SJCRH30 (cell line): ENCODE data around the gene STX4. TPM values are rescaled to one million over a fixed set of nuclear protein-coding genes. Genes with fewer than 3 reads are reported as not detected.

Experiments
- DNase-seq, 2 experiments: peaks; one replicate each; pipeline ENCODE4 v3.0.0-alpha.2; 2015 to 2020
- H3K27ac ChIP-seq: fragments of 250-450 bp; sonication (Bioruptor Pico); 2 replicates; pipeline ENCODE4 v1.5.1; 2020; ENCODE audit warnings: mild to moderate bottlenecking, moderate library complexity
- H3K27me3 ChIP-seq: fragments of 250-450 bp; sonication (Bioruptor Pico); 2 replicates; pipeline ENCODE4 v1.5.1; 2020; ENCODE audit warnings: mild to moderate bottlenecking, moderate library complexity
- H3K36me3 ChIP-seq: fragments of 250-450 bp; sonication (Bioruptor Pico); 2 replicates; pipeline ENCODE4 v1.5.1; 2020; ENCODE audit warnings: mild to moderate bottlenecking, moderate library complexity
- H3K4me1 ChIP-seq: fragments of 250-450 bp; sonication (Bioruptor Pico); 2 replicates; pipeline ENCODE4 v1.5.1; 2020; ENCODE audit warnings: mild to moderate bottlenecking, moderate library complexity
- H3K4me3 ChIP-seq: fragments of 250-450 bp; sonication (Bioruptor Pico); 2 replicates; pipeline ENCODE4 v1.5.1; 2020; ENCODE audit warnings: mild to moderate bottlenecking, moderate library complexity
- H3K9me3 ChIP-seq: fragments of 250-450 bp; sonication (Bioruptor Pico); replicated peaks from 2 replicates; pipeline ENCODE4 v1.5.1; 2020; ENCODE audit warnings: mild to moderate bottlenecking, moderate library complexity
- total RNA-seq: library from RNA; depleted of rRNA; stranded (reverse); fragments of >200 nt; shearing (Covaris generic); gene quantifications from 2 replicates; pipeline ENCODE4 v1.2.3, GENCODE V29; 2014

The STX4 gene
- total RNA-seq, 1 experiment from 2014 or later = 23.9 TPM

GRCh38 chr16:31023627-31024226 is 9.6 kb upstream of the STX4 start:
- H3K4me1 ChIP-seq = peaks cover 18% of the 10 kb centered on the region

GRCh38 chr16:31025339-31025738 is 8.0 kb upstream of the STX4 start:
- no peak for DNase-seq
- H3K36me3 ChIP-seq = no peaks in the 10 kb centered on the region
- no peak overlapping the region for H3K27ac ChIP-seq
- H3K4me1 ChIP-seq = peaks cover 24% of the 10 kb centered on the region
- no peaks in the 10 kb centered on the region for H3K27me3 ChIP-seq
- H3K4me3 ChIP-seq = no peak overlapping the region
- no peaks in the 10 kb centered on the region for H3K9me3 ChIP-seq

More at GRCh38 chr16:31023627-31024226, 9.6 kb upstream of the STX4 start:
- Histone ChIP-seq H3K36me3 (no peaks in the 10 kb centered on the region), H3K27ac (no peak overlapping the region), H3K4me3 (no peak overlapping the region), H3K9me3 (no peaks in the 10 kb centered on the region), H3K27me3 (no peaks in the 10 kb centered on the region)
- no peak for DNase-seq

- H3K27ac ChIP-seq = no peak overlapping the region
- H3K36me3 ChIP-seq = no peaks in the 10 kb centered on the region
- H3K4me1 ChIP-seq = peaks cover 16% of the 10 kb centered on the region
- no peaks in the 10 kb centered on the region for H3K27me3 ChIP-seq
- no peaks in the 10 kb centered on the region for H3K9me3 ChIP-seq
- no peak overlapping the region for H3K4me3 ChIP-seq
- peak in 1 of 2 experiments; percentile 24 for DNase-seq
Observed at GRCh38 chr16:31029272-31029671, 4.1 kb upstream of the STX4 start.

- no peak for DNase-seq
- H3K27me3 ChIP-seq = no peaks in the 10 kb centered on the region
- H3K9me3 ChIP-seq = no peaks in the 10 kb centered on the region
- peaks cover 7% of the 10 kb centered on the region for H3K36me3 ChIP-seq
- no peak overlapping the region for H3K4me3 ChIP-seq
- no peak overlapping the region for H3K27ac ChIP-seq
- H3K4me1 ChIP-seq = peaks cover 16% of the 10 kb centered on the region
Observed at GRCh38 chr16:31031276-31031675, 2.1 kb upstream of the STX4 start.

GRCh38 chr16:31033709-31034492 is 543 bp downstream of the STX4 start:
- H3K36me3 ChIP-seq = peaks cover 12% of the 10 kb centered on the region
- peaks cover 8% of the 10 kb centered on the region for H3K4me1 ChIP-seq
- no peaks in the 10 kb centered on the region for H3K27me3 ChIP-seq
- DNase-seq = peak; percentile 88 to 90
- peak overlapping the region; percentile 86 for H3K27ac ChIP-seq
- no peaks in the 10 kb centered on the region for H3K9me3 ChIP-seq
- peak overlapping the region; percentile 84 for H3K4me3 ChIP-seq

- H3K4me3 ChIP-seq = no peak overlapping the region
- H3K4me1 ChIP-seq = peaks cover 3% of the 10 kb centered on the region; the same call in 1 of the 2 replicates
- no peak for DNase-seq
- no peaks in the 10 kb centered on the region for H3K9me3 ChIP-seq
- peaks cover 19% of the 10 kb centered on the region for H3K36me3 ChIP-seq
- no peaks in the 10 kb centered on the region for H3K27me3 ChIP-seq
- no peak overlapping the region for H3K27ac ChIP-seq
Observed at GRCh38 chr16:31036691-31037090, 3.3 kb downstream of the STX4 start.

GRCh38 chr16:31038993-31039392 is 5.6 kb downstream of the STX4 start:
- H3K9me3 ChIP-seq = no peaks in the 10 kb centered on the region
- H3K27ac ChIP-seq = no peak overlapping the region
- DNase-seq = no peak
- peaks cover 28% of the 10 kb centered on the region for H3K36me3 ChIP-seq
- H3K4me1 ChIP-seq = no peaks in the 10 kb centered on the region
- no peak overlapping the region for H3K4me3 ChIP-seq
- H3K27me3 ChIP-seq = no peaks in the 10 kb centered on the region

GRCh38 chr16:31042866-31043265 is 9.5 kb downstream of the STX4 start:
- Histone ChIP-seq H3K27me3 (no peaks in the 10 kb centered on the region), H3K27ac (no peak overlapping the region), H3K4me1 (no peaks in the 10 kb centered on the region), H3K9me3 (no peaks in the 10 kb centered on the region; the same call in 1 of the 2 replicates), H3K4me3 (no peak overlapping the region), H3K36me3 (peaks cover 17% of the 10 kb centered on the region)
- DNase-seq = no peak

GRCh38 chr16:31043352-31043751 is 10.0 kb downstream of the STX4 start:
- Histone ChIP-seq H3K27me3 (no peaks in the 10 kb centered on the region), H3K27ac (no peak overlapping the region), H3K4me1 (no peaks in the 10 kb centered on the region), H3K36me3 (peaks cover 17% of the 10 kb centered on the region), H3K9me3 (no peaks in the 10 kb centered on the region; the same call in 1 of the 2 replicates), H3K4me3 (no peak overlapping the region)
- DNase-seq = no peak

GRCh38 chr16:31043898-31044481 is 10.6 kb downstream of the STX4 start:
- Histone ChIP-seq H3K4me1 (no peaks in the 10 kb centered on the region), H3K4me3 (no peak overlapping the region), H3K27ac (no peak overlapping the region), H3K9me3 (no peaks in the 10 kb centered on the region; the same call in 1 of the 2 replicates), H3K36me3 (peaks cover 17% of the 10 kb centered on the region), H3K27me3 (no peaks in the 10 kb centered on the region)
- DNase-seq = no peak

- peak; percentile 55 to 71 for DNase-seq
- Histone ChIP-seq H3K4me1 (peaks cover 23% of the 10 kb centered on the region), H3K27me3 (no peaks in the 10 kb centered on the region), H3K27ac (no peak overlapping the region), H3K4me3 (no peak overlapping the region), H3K36me3 (no peaks in the 10 kb centered on the region), H3K9me3 (no peaks in the 10 kb centered on the region; the same call in 1 of the 2 replicates)
Observed at GRCh38 chr16:31050280-31051030, 17.1 kb downstream of the STX4 start.

- Histone ChIP-seq H3K4me1 (peaks cover 23% of the 10 kb centered on the region), H3K4me3 (no peak overlapping the region), H3K27ac (peak overlapping the region; percentile 50), H3K36me3 (no peaks in the 10 kb centered on the region), H3K27me3 (no peaks in the 10 kb centered on the region), H3K9me3 (no peaks in the 10 kb centered on the region)
- peak; percentile 73 to 78 for DNase-seq
Observed at GRCh38 chr16:31052114-31052513, 18.8 kb downstream of the STX4 start.

GRCh38 chr16:31055613-31056012 is 22.3 kb downstream of the STX4 start:
- DNase-seq = no peak
- H3K27me3 ChIP-seq = no peaks in the 10 kb centered on the region
- H3K27ac ChIP-seq = no peak overlapping the region
- H3K4me1 ChIP-seq = peaks cover 14% of the 10 kb centered on the region
- no peak overlapping the region for H3K4me3 ChIP-seq
- H3K36me3 ChIP-seq = peaks cover 30% of the 10 kb centered on the region
- no peaks in the 10 kb centered on the region for H3K9me3 ChIP-seq

- Histone ChIP-seq H3K27me3 (no peaks in the 10 kb centered on the region), H3K27ac (no peak overlapping the region), H3K4me1 (peaks cover 22% of the 10 kb centered on the region), H3K9me3 (no peaks in the 10 kb centered on the region), H3K36me3 (peaks cover 57% of the 10 kb centered on the region), H3K4me3 (no peak overlapping the region)
- DNase-seq = no peak
Observed at GRCh38 chr16:31061126-31061812, 27.9 kb downstream of the STX4 start.
